GM13977 (cell line): ENCODE results near the gene CLTC.
A peak's percentile ranks its signal among the peaks of the same experiment; 100 is the strongest.
"Not testable (repeated sequence)": the region's sequence is repeated elsewhere in the genome, so short reads cannot be mapped to it uniquely, and the experiment has no call there.

Experiments
- DNase-seq: peaks from one replicate; pipeline ENCODE4 v3.0.0; 2012; ENCODE audit warnings: low spot score
- in situ Hi-C: fragments of 300-500 bp; cut with MboI; formaldehyde crosslinking; loops from one replicate; pipeline ENCODE4 v1.12.0; 2022; ENCODE audit warnings: low sequenced_read_pairs, low pct_unique_long_range_greater_than_20kb, mixed read lengths, inconsistent platforms; ENCODE audit not compliant: unreplicated experiment
- TF ChIP-seq, protein P1 (sequence below): IDR thresholded peaks from 2 replicates; pipeline ENCODE4 v1.5.1; 2012; ENCODE audit warnings: mild to moderate bottlenecking, control low read depth; ENCODE audit not compliant: insufficient read depth; ENCODE audit errors: extremely low read depth, missing control alignments

The CLTC gene

DNA sequence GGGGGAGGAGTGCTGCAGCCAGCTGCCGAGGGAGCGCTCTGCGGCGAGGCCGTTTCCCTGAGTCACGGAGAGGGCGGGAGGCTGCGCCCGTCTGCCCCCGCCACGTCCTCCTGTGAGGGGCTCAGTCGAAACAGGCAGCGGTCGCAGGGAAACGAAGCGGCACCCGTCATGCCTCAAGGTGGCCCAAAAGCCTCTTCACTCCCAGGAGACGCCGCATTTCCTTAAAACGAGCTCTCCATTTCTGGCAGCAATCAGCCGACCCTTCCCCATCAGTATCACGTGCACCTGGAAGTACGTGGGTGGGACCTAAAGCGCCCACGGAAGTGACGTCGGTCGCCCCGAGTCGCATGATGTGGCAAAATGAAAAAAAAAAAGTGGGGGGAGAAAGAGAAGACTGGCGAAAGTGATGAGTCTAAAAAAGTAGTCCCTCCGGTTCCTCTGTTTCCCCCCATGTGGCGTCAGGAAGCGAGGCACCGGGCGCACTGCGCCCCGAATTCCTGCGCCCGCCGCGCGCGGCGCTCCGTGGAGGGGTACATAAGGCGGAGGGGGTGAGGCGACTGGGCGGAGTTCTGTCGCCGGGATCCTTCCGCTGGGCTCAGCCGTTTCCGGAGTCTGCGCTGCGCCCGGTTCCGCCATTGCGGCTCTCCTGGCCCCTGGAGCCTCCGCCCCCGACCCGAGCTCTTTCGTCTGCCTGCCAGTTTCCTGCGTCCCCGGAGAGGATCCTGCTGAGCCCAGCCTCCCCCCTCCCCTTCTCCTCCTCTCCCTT is at the start of gene CLTC:
CLTC (plus strand) TSS at position 598 of the 766 bp plus-strand sequence. CDS start 237 bp downstream, outside the sequence.
- TF ChIP-seq, protein P1, sequence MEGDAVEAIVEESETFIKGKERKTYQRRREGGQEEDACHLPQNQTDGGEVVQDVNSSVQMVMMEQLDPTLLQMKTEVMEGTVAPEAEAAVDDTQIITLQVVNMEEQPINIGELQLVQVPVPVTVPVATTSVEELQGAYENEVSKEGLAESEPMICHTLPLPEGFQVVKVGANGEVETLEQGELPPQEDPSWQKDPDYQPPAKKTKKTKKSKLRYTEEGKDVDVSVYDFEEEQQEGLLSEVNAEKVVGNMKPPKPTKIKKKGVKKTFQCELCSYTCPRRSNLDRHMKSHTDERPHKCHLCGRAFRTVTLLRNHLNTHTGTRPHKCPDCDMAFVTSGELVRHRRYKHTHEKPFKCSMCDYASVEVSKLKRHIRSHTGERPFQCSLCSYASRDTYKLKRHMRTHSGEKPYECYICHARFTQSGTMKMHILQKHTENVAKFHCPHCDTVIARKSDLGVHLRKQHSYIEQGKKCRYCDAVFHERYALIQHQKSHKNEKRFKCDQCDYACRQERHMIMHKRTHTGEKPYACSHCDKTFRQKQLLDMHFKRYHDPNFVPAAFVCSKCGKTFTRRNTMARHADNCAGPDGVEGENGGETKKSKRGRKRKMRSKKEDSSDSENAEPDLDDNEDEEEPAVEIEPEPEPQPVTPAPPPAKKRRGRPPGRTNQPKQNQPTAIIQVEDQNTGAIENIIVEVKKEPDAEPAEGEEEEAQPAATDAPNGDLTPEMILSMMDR, result no peak
- DNase-seq, result peak; percentile 82
- in situ Hi-C loops, result no loop called here

DNA sequence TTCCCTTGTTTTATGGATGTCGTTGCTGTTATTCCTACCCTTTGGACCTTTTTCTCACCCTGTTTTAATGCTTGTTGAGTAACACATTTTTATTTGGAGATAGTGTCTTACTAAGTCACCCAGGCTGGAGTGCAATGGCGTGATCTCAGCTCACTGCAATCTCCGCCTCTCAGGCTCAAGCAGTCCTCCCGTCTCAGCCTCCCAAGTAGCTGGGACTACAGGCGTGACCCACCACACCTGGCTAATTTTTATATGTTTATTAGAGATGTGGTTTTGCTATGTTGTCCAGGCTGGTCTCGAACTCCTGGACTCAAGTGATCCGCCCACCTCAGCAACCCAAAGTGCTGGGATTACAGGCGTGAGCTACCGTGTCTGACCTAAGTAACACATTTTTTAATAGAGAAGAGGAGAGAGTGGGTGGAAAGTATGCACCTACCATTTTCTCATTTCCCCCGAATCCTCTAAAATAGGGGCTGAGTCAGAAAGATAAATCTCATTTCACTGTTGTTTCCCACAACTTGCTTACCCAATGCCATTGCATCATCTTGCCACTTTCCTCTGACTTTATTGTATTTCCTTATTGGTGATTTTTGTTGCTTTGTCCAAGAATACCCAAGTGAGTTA is 47.3 kb upstream of the CLTC start:
- in situ Hi-C loops, result no loop called here
- TF ChIP-seq, protein P1, result no peak
- peak; percentile 39 for DNase-seq

DNA sequence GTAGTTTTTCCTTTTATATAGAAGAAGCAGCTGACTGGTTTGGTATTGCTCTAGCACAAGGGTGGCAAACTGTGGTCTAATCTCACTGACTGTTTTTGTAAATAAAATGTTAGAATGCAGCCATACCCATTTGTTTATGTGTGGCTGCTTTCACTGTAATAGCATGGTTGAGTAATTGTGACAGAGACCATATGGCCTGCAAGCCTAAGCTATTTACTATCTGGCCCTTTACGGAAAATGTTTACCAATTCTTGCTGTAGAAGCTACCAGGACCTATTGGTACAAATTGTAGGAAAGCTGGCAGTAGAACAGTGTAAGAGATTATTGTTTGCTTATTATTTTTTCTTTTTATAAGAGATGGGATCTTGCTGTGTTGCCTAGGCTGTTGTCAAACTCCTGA is 35.5 kb upstream of the CLTC start:
- in situ Hi-C loops, DNase-seq: not testable (repeated sequence)

DNA sequence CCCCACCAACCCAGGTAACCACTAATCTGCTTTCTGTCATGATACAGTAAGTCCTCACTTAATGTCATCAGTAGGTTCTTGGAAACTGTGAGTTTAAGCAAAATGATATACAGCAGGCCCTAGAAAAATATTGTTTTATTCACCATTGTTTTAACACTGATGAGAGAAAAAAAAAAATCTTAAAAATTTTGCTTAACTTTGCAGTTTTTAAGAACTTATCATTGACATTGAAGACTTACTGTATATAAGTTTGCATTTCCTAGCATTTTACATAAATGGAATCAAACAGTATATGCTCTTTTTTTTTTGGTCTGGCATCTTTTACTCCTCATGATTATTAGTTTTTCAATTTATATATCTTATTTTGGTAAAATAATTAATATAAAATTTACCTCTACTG is 19.5 kb upstream of the CLTC start:
- no peak for DNase-seq
- TF ChIP-seq, protein P1, result no peak
- in situ Hi-C loops, result no loop called here

DNA sequence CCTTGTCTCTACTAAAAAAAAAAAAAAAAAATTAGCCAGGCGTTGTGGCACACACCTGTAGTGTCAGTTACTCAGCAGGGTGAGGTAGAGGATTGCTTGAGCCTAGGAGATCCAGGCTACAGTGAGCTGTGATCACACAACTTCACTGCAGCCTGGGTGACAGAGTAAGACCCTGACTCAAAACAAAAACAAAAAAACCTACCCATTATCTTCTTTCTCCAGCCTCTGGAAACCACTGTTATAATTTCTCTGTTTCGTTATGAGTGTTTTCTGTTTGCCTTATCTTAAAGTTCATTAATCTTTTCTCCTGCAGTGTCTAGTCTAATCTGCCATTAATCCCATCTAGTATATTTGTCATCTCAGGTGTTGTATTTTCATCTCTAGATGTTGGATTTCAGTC is 18.6 kb upstream of the CLTC start:
- DNase-seq, result peak; percentile 17
- in situ Hi-C loops, result no loop called here

DNA sequence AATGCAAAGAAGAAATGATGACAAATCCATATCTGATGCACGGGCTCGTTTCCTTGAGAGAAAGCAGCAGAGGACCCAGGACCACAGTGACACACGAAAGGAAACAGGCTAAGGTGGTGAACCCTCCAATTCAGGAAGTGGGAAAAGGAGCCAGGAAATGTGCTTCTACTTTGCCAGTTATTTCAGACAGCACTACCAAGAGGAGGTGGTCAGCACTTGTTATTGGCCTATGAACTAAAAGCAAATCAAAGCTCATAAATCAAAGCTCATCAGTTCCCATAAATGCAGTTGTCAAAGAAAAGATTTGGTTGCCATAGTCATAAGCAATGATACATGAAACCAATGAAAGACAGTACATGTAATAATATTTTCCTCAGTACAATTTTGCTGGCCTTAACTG is 12.6 kb upstream of the CLTC start:
- in situ Hi-C loops, result no loop called here
- no peak for DNase-seq
- TF ChIP-seq, protein P1, result no peak

More for the DNA sequence above, 18.6 kb upstream of the CLTC start:
- TF ChIP-seq, protein P1, result no peak

DNA sequence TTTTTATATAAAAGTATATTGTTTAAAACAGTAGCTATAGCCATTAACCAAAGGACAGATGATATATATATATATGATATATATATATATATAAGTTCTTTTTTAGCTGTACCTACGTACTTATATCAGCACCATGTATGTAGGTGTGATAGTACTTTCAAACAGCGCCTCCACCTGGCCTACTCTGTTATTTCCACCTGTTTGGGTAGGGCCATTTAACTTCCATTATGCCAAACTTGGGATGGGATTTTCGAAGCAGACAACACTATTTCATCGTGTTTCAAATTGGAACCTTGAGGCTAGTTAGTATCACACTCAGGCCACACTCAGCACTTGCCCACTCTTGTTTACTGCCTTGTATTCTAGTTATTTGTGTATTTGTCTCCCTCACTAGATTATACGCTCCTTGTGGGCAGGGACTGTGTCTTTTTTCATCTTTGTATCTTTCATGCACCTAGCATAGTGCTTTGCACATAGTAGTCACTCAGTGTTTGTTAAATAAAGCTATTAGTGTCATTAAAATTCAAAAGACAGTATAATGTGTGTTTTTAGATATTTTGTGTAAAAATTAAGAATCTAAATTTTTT is 11.8 kb upstream of the CLTC start:
- in situ Hi-C loops, result no loop called here
- TF ChIP-seq, protein P1, result peak; percentile 35
- no peak for DNase-seq
